ENCODE results near the gene COMMD2. TPM values are rescaled to one million over a fixed set of nuclear protein-coding genes. Genes with fewer than 3 reads are reported as not detected.

Gene COMMD2
- total and polyA plus RNA-seq, 12 donors: 4.6 to 22.9 (median 18.8) TPM

DNA sequence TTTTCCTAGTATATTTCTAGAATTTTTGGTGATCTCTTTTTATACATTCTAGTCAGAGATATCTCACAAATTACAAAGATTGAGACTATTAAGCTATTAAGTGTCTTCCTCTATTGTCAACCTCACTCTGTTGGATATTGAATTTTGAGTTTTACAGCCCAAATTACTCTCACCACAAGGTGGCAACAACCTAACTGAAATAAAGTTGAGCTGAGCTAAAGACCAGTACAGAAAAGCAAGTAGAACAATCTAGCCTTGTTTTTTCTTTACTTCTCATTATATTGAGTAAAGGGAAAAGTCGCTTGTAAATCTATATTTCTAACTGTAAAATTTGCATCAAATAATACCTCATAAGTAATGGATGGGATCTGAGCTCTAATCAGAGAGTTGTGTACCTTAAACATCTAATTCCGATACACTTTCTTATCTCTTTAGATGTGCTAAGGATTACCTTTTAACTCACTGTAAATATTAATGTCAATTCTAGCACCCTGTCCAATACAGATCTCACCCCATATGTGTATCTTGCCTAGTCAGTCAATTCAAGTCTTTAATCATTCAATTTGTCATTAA is 13.6 kb upstream of the COMMD2 start:
- ATAC-seq: no peak
- intact Hi-C loops (cut with DNase I): loop anchor here in 1 of 10 donors (5.0 kb wide), 1 partner anchor 46 kb away; the partner anchor contains the start of gene RNF13

DNA sequence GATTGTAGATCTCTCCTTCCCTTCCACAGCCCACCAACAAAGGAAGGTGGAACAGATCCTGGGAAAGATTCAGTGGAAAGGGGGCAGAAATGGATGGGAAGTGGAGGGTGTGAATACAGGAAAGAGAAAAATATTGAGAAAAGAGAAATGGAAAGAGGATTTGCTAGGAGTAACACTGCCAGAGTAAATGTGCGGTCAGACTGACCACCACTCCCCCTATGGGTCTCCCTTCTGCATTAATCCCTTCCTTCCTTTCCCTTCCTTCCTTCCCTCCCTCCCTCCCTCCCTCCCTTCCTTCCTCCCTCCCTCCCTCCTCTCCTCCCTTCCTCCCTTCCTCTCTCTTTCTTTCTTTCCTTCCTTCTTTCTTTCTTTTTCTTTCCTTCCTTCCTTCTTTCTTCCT is 12.0 kb upstream of the COMMD2 start:
- WGBS, 2 donors: 52 to 65% methylated on average over 1 of the region's 1 CpG
- TF ChIP-seq, protein P1, sequence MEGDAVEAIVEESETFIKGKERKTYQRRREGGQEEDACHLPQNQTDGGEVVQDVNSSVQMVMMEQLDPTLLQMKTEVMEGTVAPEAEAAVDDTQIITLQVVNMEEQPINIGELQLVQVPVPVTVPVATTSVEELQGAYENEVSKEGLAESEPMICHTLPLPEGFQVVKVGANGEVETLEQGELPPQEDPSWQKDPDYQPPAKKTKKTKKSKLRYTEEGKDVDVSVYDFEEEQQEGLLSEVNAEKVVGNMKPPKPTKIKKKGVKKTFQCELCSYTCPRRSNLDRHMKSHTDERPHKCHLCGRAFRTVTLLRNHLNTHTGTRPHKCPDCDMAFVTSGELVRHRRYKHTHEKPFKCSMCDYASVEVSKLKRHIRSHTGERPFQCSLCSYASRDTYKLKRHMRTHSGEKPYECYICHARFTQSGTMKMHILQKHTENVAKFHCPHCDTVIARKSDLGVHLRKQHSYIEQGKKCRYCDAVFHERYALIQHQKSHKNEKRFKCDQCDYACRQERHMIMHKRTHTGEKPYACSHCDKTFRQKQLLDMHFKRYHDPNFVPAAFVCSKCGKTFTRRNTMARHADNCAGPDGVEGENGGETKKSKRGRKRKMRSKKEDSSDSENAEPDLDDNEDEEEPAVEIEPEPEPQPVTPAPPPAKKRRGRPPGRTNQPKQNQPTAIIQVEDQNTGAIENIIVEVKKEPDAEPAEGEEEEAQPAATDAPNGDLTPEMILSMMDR (IDR thresholded peaks at IDR 0.05): no peak
- Histone ChIP-seq H3K4me3 (no peak overlapping the region), H3K27me3 (peaks cover 0 to 47% (median 15%) of the 10 kb centered on the region in 7 donors), H3K4me1 (no peaks in the 10 kb centered on the region), H3K36me3 (no peaks in the 10 kb centered on the region), H3K27ac (no peak overlapping the region), H3K9me3 (no peaks in the 10 kb centered on the region)
- ATAC-seq (no peak), DNase-seq (no peak)
- intact Hi-C loops (cut with DNase I): no loop called here

More for the DNA sequence above, 13.6 kb upstream of the COMMD2 start:
- Histone ChIP-seq H3K4me1 (no peaks in the 10 kb centered on the region), H3K4me3 (no peak overlapping the region), H3K36me3 (no peaks in the 10 kb centered on the region), H3K27ac (no peak overlapping the region), H3K27me3 (peaks cover 0 to 34% (median 15%) of the 10 kb centered on the region in 7 donors), H3K9me3 (no peaks in the 10 kb centered on the region)
- TF ChIP-seq, protein P1 (IDR thresholded peaks at IDR 0.05): peak in 7 of 9 donors; percentile 31 to 54 (median 42)
- no peak for DNase-seq
- WGBS, 2 donors: 62 to 66% methylated on average over 2 of the region's 2 CpGs

DNA sequence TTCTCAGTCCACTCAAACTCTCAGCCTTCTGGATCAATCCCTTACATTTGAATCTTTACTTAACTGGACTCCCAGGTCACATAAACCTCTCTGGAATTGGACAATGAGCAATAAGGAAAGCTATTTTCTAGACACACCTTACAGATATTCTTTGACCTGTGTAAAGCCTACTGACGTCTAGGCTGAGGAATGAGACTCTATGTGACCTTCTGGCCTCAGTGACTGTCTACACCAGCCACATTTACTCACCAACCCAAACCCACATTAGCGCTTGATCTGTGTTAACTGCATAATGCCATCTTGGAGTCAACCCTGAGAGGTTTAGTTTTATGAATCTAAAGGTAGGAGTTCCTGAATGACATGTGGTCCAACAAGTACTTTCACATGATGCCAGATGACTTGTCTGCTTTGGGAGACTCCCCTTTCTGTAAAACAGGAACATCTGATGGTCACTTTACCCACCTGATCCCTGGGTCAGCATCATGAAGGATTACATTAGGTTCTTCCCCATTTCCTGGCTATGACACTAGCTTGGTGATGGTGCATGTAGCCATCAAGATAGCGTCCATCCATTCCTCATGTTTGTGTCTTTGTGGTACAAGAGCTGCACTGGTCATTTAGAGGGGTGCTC is 11.4 kb upstream of the COMMD2 start:
- TF ChIP-seq, protein P1 (IDR thresholded peaks at IDR 0.05): no peak
- intact Hi-C loops (cut with DNase I): no loop called here
- peaks cover 0 to 47% (median 15%) of the 10 kb centered on the region in 7 donors for H3K27me3 ChIP-seq
- H3K27ac ChIP-seq: no peak overlapping the region
- no peaks in the 10 kb centered on the region for H3K4me1 ChIP-seq
- 74 to 77% methylated on average over 3 of the region's 3 CpGs for WGBS, 2 donors
- no peaks in the 10 kb centered on the region for H3K36me3 ChIP-seq
- no peaks in the 10 kb centered on the region for H3K9me3 ChIP-seq
- ATAC-seq (no peak), DNase-seq (no peak)
- H3K4me3 ChIP-seq: no peak overlapping the region

DNA sequence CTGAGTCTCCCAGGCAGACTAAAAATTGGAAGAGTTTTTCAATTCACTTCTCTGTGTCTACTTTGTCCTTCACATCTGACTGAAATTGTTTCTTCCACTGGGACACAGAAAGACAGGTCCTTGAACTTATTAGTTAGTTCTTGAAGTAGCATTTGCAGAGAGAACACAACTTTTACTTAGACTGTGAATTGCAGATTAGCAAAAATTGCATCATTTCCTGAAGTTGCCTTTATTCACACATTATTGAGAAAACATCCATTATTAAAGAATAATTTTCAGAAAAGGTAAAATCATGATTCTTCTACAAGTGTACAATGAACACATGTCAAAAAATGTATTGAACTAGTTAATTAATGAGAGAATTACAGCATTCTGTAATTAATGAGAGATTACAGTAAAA is 1.4 kb upstream of the COMMD2 start:
- Histone ChIP-seq H3K36me3 (peaks cover 0 to 25% (median 0%) of the 10 kb centered on the region in 9 donors), H3K4me3 (no peak overlapping the region), H3K27ac (no peak overlapping the region), H3K4me1 (peaks cover 5 to 22% (median 17%) of the 10 kb centered on the region in 9 donors), H3K27me3 (no peaks in the 10 kb centered on the region), H3K9me3 (no peaks in the 10 kb centered on the region)
- intact Hi-C loops (cut with DNase I): loop anchor here in 2 of 10 donors (5.0 kb wide), 1 partner anchor 59 kb away; the partner anchor contains the start of gene RNF13 (in 2 of the 2)
- TF ChIP-seq, protein P1 (IDR thresholded peaks at IDR 0.05): no peak
- ATAC-seq (no peak), DNase-seq (no peak)
